Measurements from ENCODE around the gene TUBB6.

Gene TUBB6

GRCh38 chr18:12307701-12308385 is at the start of gene TUBB6:
TSS of gene TUBB6 (plus strand) at chr18:12308241. CDS start at chr18:12308293, 52 bp downstream.
- no peak for DNase-seq

GRCh38 chr18:12258719-12259705 is 49.0 kb upstream of the TUBB6 start:
- no peak for DNase-seq

GRCh38 chr18:12262748-12263147 is 45.3 kb upstream of the TUBB6 start:
- DNase-seq: no peak

GRCh38 chr18:12264864-12265263 is 43.2 kb upstream of the TUBB6 start:
- no peak for DNase-seq

- peak; percentile 32 to 42 for DNase-seq
Observed at GRCh38 chr18:12271376-12272235, 36.4 kb upstream of the TUBB6 start.

GRCh38 chr18:12274793-12275192 is 33.2 kb upstream of the TUBB6 start:
- DNase-seq: no peak

GRCh38 chr18:12276736-12277554 is 31.1 kb upstream of the TUBB6 start:
- DNase-seq: no peak

- DNase-seq: no peak
Observed at GRCh38 chr18:12278215-12278671, 29.8 kb upstream of the TUBB6 start.

GRCh38 chr18:12278741-12279682 is 29.0 kb upstream of the TUBB6 start:
- no peak for DNase-seq

GRCh38 chr18:12279781-12280531 is 28.1 kb upstream of the TUBB6 start:
- no peak for DNase-seq

GRCh38 chr18:12281861-12282260 is 26.2 kb upstream of the TUBB6 start:
- no peak for DNase-seq

GRCh38 chr18:12282442-12283039 is 25.5 kb upstream of the TUBB6 start:
- DNase-seq: no peak

GRCh38 chr18:12283256-12283655 is 24.8 kb upstream of the TUBB6 start:
- DNase-seq: no peak

GRCh38 chr18:12283666-12284065 is 24.4 kb upstream of the TUBB6 start:
- no peak for DNase-seq

GRCh38 chr18:12287131-12287681 is 20.8 kb upstream of the TUBB6 start:
- DNase-seq: no peak

GRCh38 chr18:12287684-12288402 is 20.2 kb upstream of the TUBB6 start:
- no peak for DNase-seq

GRCh38 chr18:12288403-12288755 is 19.7 kb upstream of the TUBB6 start:
- DNase-seq: no peak

GRCh38 chr18:12290086-12290485 is 18.0 kb upstream of the TUBB6 start:
- DNase-seq: no peak

GRCh38 chr18:12291161-12291560 is 16.9 kb upstream of the TUBB6 start:
- DNase-seq: no peak

Measured in activated CD4-positive, alpha-beta T cell treated with anti-CD3 and anti-CD28 coated beads, Interleukin-2, amount 50 U/mL, for 4 hours (primary cell).